ENCODE results near the gene DDX31. TPM values are rescaled to one million over a fixed set of nuclear protein-coding genes. Genes with fewer than 3 reads are reported as not detected.
"Not testable (repeated sequence)": the region's sequence is repeated elsewhere in the genome, so short reads cannot be mapped to it uniquely, and the experiment has no call there.

DDX31 gene
- 17.4 TPM for total RNA-seq
- long read RNA-seq, full-length matches to known transcripts = 9 of 21 reads
- long read RNA-seq, partial matches to known transcripts = 3 of 21 reads
- long read RNA-seq, other reads (novel, unspliced or antisense) = 9 of 21 reads

- Histone ChIP-seq H3K36me3 (no peaks in the 10 kb centered on the region), H3K27ac (peak within 1 kb of the TSS; percentile 97), H3K9me3 (no peaks in the 10 kb centered on the region), H3K27me3 (no peaks in the 10 kb centered on the region), H3K4me1 (peaks cover 30% of the 10 kb centered on the region), H3K4me3 (peak within 1 kb of the TSS; percentile 98)
- ATAC-seq = peak; percentile 97
- intact Hi-C loops (cut with DNase I) = no loop called here
- peak; percentile 11 for TF ChIP-seq CTCF (IDR thresholded peaks at IDR 0.05)
- DNase-seq = peak; percentile 95
Measured at GRCh38 chr9:132669698-132670456, at the start of gene DDX31. Gene DDX31 (minus strand): TSS chr9:132669983. CDS start chr9:132669934, 49 bp downstream.

GRCh38 chr9:132718381-132718928 is 48.7 kb upstream of the DDX31 start:
- H3K4me3 ChIP-seq; ATAC-seq; H3K4me1 ChIP-seq; H3K27me3 ChIP-seq; intact Hi-C loops (cut with DNase I); H3K9me3 ChIP-seq; H3K36me3 ChIP-seq; H3K27ac ChIP-seq: not testable (repeated sequence)
- DNase-seq = peak; percentile 10

GRCh38 chr9:132717326-132717945 is 47.7 kb upstream of the DDX31 start:
- Histone ChIP-seq H3K36me3 (no peaks in the 10 kb centered on the region), H3K27ac (no peak overlapping the region), H3K4me3 (no peak overlapping the region), H3K9me3 (no peaks in the 10 kb centered on the region), H3K4me1 (no peaks in the 10 kb centered on the region), H3K27me3 (no peaks in the 10 kb centered on the region)
- TF ChIP-seq CTCF (IDR thresholded peaks at IDR 0.05) = no peak
- DNase-seq (peak; percentile 41), ATAC-seq (peak; percentile 61)
- intact Hi-C loops (cut with DNase I) = no loop called here

GRCh38 chr9:132716007-132716406 is 46.2 kb upstream of the DDX31 start:
- intact Hi-C loops (cut with DNase I) = no loop called here
- Histone ChIP-seq H3K4me3 (no peak overlapping the region), H3K9me3 (no peaks in the 10 kb centered on the region), H3K36me3 (no peaks in the 10 kb centered on the region), H3K4me1 (no peaks in the 10 kb centered on the region), H3K27ac (no peak overlapping the region), H3K27me3 (no peaks in the 10 kb centered on the region)
- ATAC-seq (no peak), DNase-seq (no peak)
- TF ChIP-seq CTCF (IDR thresholded peaks at IDR 0.05) = no peak

- H3K4me3 ChIP-seq = no peak overlapping the region
Measured at GRCh38 chr9:132712753-132713152, 43.0 kb upstream of the DDX31 start.

More at GRCh38 chr9:132712753-132713152, 43.0 kb upstream of the DDX31 start:
- no peaks in the 10 kb centered on the region for H3K9me3 ChIP-seq
- TF ChIP-seq CTCF (IDR thresholded peaks at IDR 0.05) = no peak
- intact Hi-C loops (cut with DNase I) = no loop called here
- H3K4me1 ChIP-seq = no peaks in the 10 kb centered on the region
- no peak for ATAC-seq
- no peak overlapping the region for H3K27ac ChIP-seq
- no peaks in the 10 kb centered on the region for H3K27me3 ChIP-seq
- no peak for DNase-seq
- no peaks in the 10 kb centered on the region for H3K36me3 ChIP-seq
